ENCODE data around the gene HCAR3.
"Not testable (repeated sequence)": the region's sequence is repeated elsewhere in the genome, so short reads cannot be mapped to it uniquely, and the experiment has no call there.

Gene HCAR3

GRCh38 chr12:122716658-122717057, at the start of gene HCAR3:
Gene HCAR3, minus strand, starts transcription at chr12:122716811. Its CDS starts 74 bp downstream, at chr12:122716737.
- not testable (repeated sequence) for H3K4me3 ChIP-seq (ENCODE audit: low read depth in 1 of 2, low read length in 2 of 2); H3K36me3 ChIP-seq (ENCODE audit: control insufficient read depth in 1 of 2, insufficient read depth in 2 of 2, low read length in 2 of 2); H3K9me3 ChIP-seq (ENCODE audit: control insufficient read depth in 1 of 2, low read length in 2 of 2); H3K9ac ChIP-seq (ENCODE audit: low read depth in 1 of 2, low read length in 2 of 2); H3K27ac ChIP-seq (ENCODE audit: low read depth, low read length); H3K27me3 ChIP-seq (ENCODE audit: control insufficient read depth in 1 of 2, insufficient read depth in 2 of 2, low read length in 2 of 2); H3K4me1 ChIP-seq (ENCODE audit: control insufficient read depth in 1 of 2, insufficient read depth in 2 of 2, low read length in 2 of 2)

DNA sequence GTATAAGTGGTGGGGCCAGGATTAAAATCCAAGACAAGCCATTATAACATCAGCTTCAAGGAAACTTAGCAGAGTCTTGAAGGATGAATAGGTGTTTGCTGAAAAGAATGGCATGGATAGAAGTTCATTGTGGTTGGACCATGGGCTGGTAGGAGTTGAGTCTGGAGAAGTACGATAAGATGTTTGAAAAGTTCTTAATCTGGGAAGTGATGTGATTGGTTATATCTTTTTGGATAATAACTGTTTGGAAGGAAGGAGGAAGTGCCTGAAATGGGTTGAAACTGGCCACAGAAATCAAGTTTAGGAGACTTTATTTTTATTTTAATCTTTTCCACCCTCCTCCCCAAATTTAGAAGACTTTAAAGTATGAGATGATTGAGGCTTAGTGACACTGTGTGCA, 41.0 kb upstream of the HCAR3 start:
- H3K4me1 ChIP-seq (ENCODE audit: control insufficient read depth in 1 of 2, insufficient read depth in 2 of 2, low read length in 2 of 2), result peaks cover 10 to 11% of the 10 kb centered on the region in 2 donors
- H3K4me3 ChIP-seq (ENCODE audit: low read depth in 1 of 2, low read length in 2 of 2), result no peak overlapping the region
- no peaks in the 10 kb centered on the region for H3K27me3 ChIP-seq (ENCODE audit: control insufficient read depth in 1 of 2, insufficient read depth in 2 of 2, low read length in 2 of 2)
- no peak overlapping the region for H3K27ac ChIP-seq (ENCODE audit: low read depth, low read length)
- peaks cover 25 to 47% of the 10 kb centered on the region in 2 donors for H3K36me3 ChIP-seq (ENCODE audit: control insufficient read depth in 1 of 2, insufficient read depth in 2 of 2, low read length in 2 of 2)
- no peaks in the 10 kb centered on the region for H3K9me3 ChIP-seq (ENCODE audit: control insufficient read depth in 1 of 2, low read length in 2 of 2)
- H3K9ac ChIP-seq (ENCODE audit: low read depth in 1 of 2, low read length in 2 of 2), result no peak overlapping the region

DNA sequence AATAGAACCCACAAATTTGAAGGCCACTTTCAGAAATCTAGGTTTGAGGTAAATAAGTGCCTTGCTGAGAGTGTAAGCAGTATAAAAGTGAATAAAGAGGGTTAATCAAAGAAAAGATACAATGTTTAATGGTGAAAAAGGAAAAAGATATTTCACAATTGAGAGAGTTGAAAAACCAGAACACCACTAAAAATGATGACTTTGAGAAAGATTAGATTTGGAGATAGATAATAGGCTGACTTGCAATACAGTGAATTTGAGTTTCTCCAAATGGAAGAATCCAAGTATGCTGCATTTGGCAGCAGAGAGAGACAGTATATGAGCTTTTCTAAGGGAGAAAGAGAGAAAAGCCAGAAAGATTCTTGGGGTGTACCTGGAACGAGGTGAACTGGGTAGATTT, 38.2 kb upstream of the HCAR3 start:
- peaks cover 10 to 15% of the 10 kb centered on the region in 2 donors for H3K4me1 ChIP-seq (ENCODE audit: control insufficient read depth in 1 of 2, insufficient read depth in 2 of 2, low read length in 2 of 2)
- H3K9ac ChIP-seq (ENCODE audit: low read depth in 1 of 2, low read length in 2 of 2), result no peak overlapping the region
- no peak overlapping the region for H3K4me3 ChIP-seq (ENCODE audit: low read depth in 1 of 2, low read length in 2 of 2)
- peaks cover 19 to 33% of the 10 kb centered on the region in 2 donors for H3K36me3 ChIP-seq (ENCODE audit: control insufficient read depth in 1 of 2, insufficient read depth in 2 of 2, low read length in 2 of 2)
- H3K9me3 ChIP-seq (ENCODE audit: control insufficient read depth in 1 of 2, low read length in 2 of 2), result no peaks in the 10 kb centered on the region
- no peaks in the 10 kb centered on the region for H3K27me3 ChIP-seq (ENCODE audit: control insufficient read depth in 1 of 2, insufficient read depth in 2 of 2, low read length in 2 of 2)
- H3K27ac ChIP-seq (ENCODE audit: low read depth, low read length), result no peak overlapping the region

GRCh38 chr12:122753319-122753650, 36.7 kb upstream of the HCAR3 start:
- H3K9ac ChIP-seq (ENCODE audit: low read depth in 1 of 2, low read length in 2 of 2), result peak overlapping the region; percentile 94 to 96
- no peaks in the 10 kb centered on the region for H3K9me3 ChIP-seq (ENCODE audit: control insufficient read depth in 1 of 2, low read length in 2 of 2)
- no peaks in the 10 kb centered on the region for H3K27me3 ChIP-seq (ENCODE audit: control insufficient read depth in 1 of 2, insufficient read depth in 2 of 2, low read length in 2 of 2)
- peaks cover 10 to 15% of the 10 kb centered on the region in 2 donors for H3K4me1 ChIP-seq (ENCODE audit: control insufficient read depth in 1 of 2, insufficient read depth in 2 of 2, low read length in 2 of 2)
- peaks cover 17 to 22% of the 10 kb centered on the region in 2 donors for H3K36me3 ChIP-seq (ENCODE audit: control insufficient read depth in 1 of 2, insufficient read depth in 2 of 2, low read length in 2 of 2)
- no peak overlapping the region for H3K27ac ChIP-seq (ENCODE audit: low read depth, low read length)
- H3K4me3 ChIP-seq (ENCODE audit: low read depth in 1 of 2, low read length in 2 of 2), result peak overlapping the region; percentile 94 to 98

- Histone ChIP-seq H3K27ac (ENCODE audit: low read depth, low read length) (peak within 1 kb of the TSS; percentile 51), H3K4me3 (ENCODE audit: low read depth in 1 of 2, low read length in 2 of 2) (peak within 1 kb of the TSS; percentile 94 to 98), H3K4me1 (ENCODE audit: control insufficient read depth in 1 of 2, insufficient read depth in 2 of 2, low read length in 2 of 2) (peaks cover 10 to 15% of the 10 kb centered on the region in 2 donors), H3K36me3 (ENCODE audit: control insufficient read depth in 1 of 2, insufficient read depth in 2 of 2, low read length in 2 of 2) (peaks cover 12 to 20% of the 10 kb centered on the region in 2 donors), H3K9me3 (ENCODE audit: control insufficient read depth in 1 of 2, low read length in 2 of 2) (no peaks in the 10 kb centered on the region), H3K9ac (ENCODE audit: low read depth in 1 of 2, low read length in 2 of 2) (peak within 1 kb of the TSS; percentile 94 to 96), H3K27me3 (ENCODE audit: control insufficient read depth in 1 of 2, insufficient read depth in 2 of 2, low read length in 2 of 2) (no peaks in the 10 kb centered on the region)
Observed at GRCh38 chr12:122752464-122753318, 36.1 kb upstream of the HCAR3 start, which contains the start of gene DENR. Gene DENR, plus strand, starts transcription at chr12:122752824. Its CDS starts 878 bp downstream, at chr12:122753702.

DNA sequence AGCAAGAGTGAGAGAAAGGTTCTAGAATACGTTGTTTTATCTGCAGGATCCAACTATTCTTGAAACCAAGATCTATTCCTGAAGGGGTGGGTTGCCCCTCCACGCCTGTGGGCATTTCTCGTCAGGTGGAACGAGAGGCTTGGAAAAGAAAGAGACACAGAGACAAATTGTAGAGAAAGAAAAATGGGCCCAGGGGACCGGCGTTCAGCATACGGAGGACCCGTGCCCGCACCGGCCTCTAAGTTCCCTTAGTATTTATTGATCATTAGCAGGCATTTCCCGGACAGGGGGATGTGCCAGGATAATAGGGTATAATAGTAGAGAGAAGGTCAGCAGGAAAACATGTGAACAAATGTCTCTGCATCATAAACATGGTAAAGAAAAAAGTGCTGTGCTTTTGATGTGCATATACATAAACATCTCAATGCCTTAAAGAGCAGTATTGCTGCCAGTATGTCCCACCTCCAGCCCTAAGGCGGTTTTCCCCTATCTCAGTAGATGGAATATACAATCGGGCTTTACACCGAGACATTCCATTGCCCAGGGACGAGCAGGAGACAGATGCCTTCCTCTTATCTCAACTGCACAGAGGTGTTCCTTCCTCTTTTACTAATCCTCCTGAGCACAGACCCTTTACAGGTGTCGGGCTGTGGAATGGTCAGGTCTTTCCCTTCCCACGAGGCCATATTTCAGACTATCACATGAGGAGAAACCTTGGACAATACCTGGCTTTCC, 34.3 kb upstream of the HCAR3 start:
- peaks cover 10 to 15% of the 10 kb centered on the region in 2 donors for H3K4me1 ChIP-seq (ENCODE audit: control insufficient read depth in 1 of 2, insufficient read depth in 2 of 2, low read length in 2 of 2)
- not testable (repeated sequence) for H3K27me3 ChIP-seq (ENCODE audit: control insufficient read depth in 1 of 2, insufficient read depth in 2 of 2, low read length in 2 of 2); H3K36me3 ChIP-seq (ENCODE audit: control insufficient read depth in 1 of 2, insufficient read depth in 2 of 2, low read length in 2 of 2); H3K9ac ChIP-seq (ENCODE audit: low read depth in 1 of 2, low read length in 2 of 2); H3K9me3 ChIP-seq (ENCODE audit: control insufficient read depth in 1 of 2, low read length in 2 of 2); H3K27ac ChIP-seq (ENCODE audit: low read depth, low read length); H3K4me3 ChIP-seq (ENCODE audit: low read depth in 1 of 2, low read length in 2 of 2)

DNA sequence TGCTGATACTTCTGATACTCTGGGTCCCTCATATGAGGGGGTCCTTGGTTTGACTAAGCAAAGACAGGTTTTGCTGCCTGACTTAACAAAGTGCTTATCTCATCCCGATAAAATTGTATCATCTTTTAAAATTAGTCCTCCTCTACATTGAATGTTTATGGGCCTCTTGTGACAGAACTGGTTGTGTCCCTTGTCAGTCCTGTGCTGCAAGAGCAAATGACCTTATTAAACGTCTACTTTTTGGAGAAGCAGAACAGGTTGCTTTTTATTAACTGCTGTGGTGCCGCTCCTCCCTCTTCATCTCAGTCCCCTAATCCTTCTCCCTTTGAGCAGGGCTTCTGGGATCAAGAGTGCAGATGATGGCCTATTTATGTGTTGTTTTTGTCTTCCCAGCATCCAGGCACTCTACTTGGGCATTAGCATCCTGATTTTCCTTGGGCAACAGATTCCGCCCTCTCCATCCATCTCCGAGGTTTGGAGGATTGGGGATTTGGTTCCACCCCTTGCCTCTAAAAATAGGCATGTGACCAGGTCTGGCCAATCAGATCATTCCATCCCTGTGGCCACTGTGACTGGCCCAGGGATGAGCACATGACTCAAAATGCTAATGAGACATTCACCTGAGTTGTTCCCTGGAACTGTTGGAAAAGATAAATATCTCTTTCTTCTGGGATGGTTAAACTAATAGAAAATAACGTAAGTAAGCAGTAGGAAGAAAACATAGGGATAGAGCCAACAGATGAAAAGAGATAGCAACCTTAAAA, 33.1 kb upstream of the HCAR3 start:
- Histone ChIP-seq H3K27me3 (ENCODE audit: control insufficient read depth in 1 of 2, insufficient read depth in 2 of 2, low read length in 2 of 2) (no peaks in the 10 kb centered on the region), H3K27ac (ENCODE audit: low read depth, low read length) (no peak overlapping the region), H3K9ac (ENCODE audit: low read depth in 1 of 2, low read length in 2 of 2) (no peak overlapping the region), H3K9me3 (ENCODE audit: control insufficient read depth in 1 of 2, low read length in 2 of 2) (no peaks in the 10 kb centered on the region), H3K4me3 (ENCODE audit: low read depth in 1 of 2, low read length in 2 of 2) (no peak overlapping the region), H3K4me1 (ENCODE audit: control insufficient read depth in 1 of 2, insufficient read depth in 2 of 2, low read length in 2 of 2) (peaks cover 10 to 15% of the 10 kb centered on the region in 2 donors), H3K36me3 (ENCODE audit: control insufficient read depth in 1 of 2, insufficient read depth in 2 of 2, low read length in 2 of 2) (peaks cover 4 to 8% of the 10 kb centered on the region in 2 donors)

DNA sequence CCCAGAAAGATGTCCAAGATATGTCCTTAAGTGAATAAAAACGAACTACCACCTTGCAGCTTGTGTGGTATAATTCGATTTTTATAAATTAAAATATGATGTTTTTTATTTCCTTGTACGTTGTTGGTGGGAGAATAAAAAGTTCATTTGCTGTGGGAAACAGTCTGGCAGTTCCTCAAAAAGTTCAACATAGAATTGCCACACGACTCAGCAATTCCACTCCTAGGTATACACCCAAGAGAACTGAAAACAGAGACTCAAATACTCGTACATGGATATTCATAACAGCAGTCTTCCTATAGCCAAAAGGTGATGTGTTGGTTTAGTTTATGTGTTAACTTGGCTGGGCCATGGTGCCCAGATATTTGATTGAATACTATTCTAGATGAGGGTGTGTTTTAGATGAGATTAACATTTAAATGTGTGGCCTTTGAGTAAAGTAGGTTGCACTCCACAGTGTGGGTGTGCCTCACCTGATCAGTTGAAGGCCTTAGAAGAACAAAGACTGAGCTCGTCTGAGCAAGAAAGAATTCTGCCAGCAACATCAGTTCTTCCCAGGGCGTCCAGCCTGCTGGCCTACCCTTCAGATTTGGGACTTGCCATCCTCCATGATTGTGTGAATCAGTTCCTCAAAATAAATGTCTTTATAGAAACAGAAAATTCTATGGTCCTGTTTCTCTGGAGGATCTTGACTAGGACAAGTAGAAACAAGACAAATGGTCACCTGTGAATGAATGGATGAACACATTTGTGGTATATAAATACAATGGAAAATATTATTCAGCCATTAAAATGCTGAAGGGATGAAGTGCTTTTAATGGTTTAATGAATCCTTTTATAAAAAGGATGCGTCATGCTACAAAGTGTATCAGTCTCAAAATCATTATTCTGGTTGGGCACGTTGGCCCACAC, 30.9 kb upstream of the HCAR3 start:
- Histone ChIP-seq H3K27ac (ENCODE audit: low read depth, low read length) (no peak overlapping the region), H3K4me1 (ENCODE audit: control insufficient read depth in 1 of 2, insufficient read depth in 2 of 2, low read length in 2 of 2) (peaks cover 0 to 4% of the 10 kb centered on the region in 2 donors), H3K9ac (ENCODE audit: low read depth in 1 of 2, low read length in 2 of 2) (no peak overlapping the region), H3K36me3 (ENCODE audit: control insufficient read depth in 1 of 2, insufficient read depth in 2 of 2, low read length in 2 of 2) (no peaks in the 10 kb centered on the region), H3K4me3 (ENCODE audit: low read depth in 1 of 2, low read length in 2 of 2) (no peak overlapping the region), H3K27me3 (ENCODE audit: control insufficient read depth in 1 of 2, insufficient read depth in 2 of 2, low read length in 2 of 2) (no peaks in the 10 kb centered on the region), H3K9me3 (ENCODE audit: control insufficient read depth in 1 of 2, low read length in 2 of 2) (no peaks in the 10 kb centered on the region)

- Histone ChIP-seq H3K9me3 (ENCODE audit: control insufficient read depth in 1 of 2, low read length in 2 of 2) (no peaks in the 10 kb centered on the region), H3K36me3 (ENCODE audit: control insufficient read depth in 1 of 2, insufficient read depth in 2 of 2, low read length in 2 of 2) (no peaks in the 10 kb centered on the region), H3K27me3 (ENCODE audit: control insufficient read depth in 1 of 2, insufficient read depth in 2 of 2, low read length in 2 of 2) (no peaks in the 10 kb centered on the region), H3K4me3 (ENCODE audit: low read depth in 1 of 2, low read length in 2 of 2) (no peak overlapping the region), H3K27ac (ENCODE audit: low read depth, low read length) (no peak overlapping the region), H3K9ac (ENCODE audit: low read depth in 1 of 2, low read length in 2 of 2) (no peak overlapping the region), H3K4me1 (ENCODE audit: control insufficient read depth in 1 of 2, insufficient read depth in 2 of 2, low read length in 2 of 2) (no peaks in the 10 kb centered on the region)
Observed at GRCh38 chr12:122743895-122744525, 27.4 kb upstream of the HCAR3 start.

All from duodenal mucosa (tissue), 2 donors.